ENCODE data around the gene SPTBN4.
"Not testable (repeated sequence)": the region's sequence is repeated elsewhere in the genome, so short reads cannot be mapped to it uniquely, and the experiment has no call there.

The SPTBN4 gene

GRCh38 chr19:40585982-40586422 lies 119.2 kb downstream of the SPTBN4 start:
- no peak for DNase-seq (ENCODE audit: low read depth, low spot score)

DNA sequence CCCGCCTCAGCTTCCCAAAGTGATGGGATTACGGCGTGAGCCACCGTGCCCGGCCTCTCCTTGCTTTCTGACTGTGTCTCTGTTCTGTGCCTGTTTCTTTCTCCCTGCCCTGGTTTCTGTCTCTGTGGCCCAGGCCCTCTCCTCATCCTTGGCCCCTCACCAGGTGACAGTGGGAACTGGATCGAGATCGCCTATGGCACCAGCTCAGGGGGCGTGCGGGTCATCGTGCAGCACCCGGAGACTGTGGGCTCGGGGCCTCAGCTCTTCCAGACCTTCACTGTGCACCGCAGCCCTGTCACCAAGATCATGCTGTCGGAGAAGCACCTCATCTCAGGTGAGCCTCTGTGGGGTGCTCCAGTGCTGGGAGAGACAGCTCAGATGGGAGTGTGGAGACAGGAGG lies 119.8 kb downstream of the SPTBN4 start:
- DNase-seq (ENCODE audit: low read depth, low spot score) = no peak

- DNase-seq (ENCODE audit: low read depth, low spot score) = no peak
These were observed 121.5 kb downstream of the SPTBN4 start for GRCh38 chr19:40588110-40588854.

- DNase-seq (ENCODE audit: low read depth, low spot score) = no peak
These were observed 122.2 kb downstream of the SPTBN4 start for GRCh38 chr19:40588926-40589569.

DNA sequence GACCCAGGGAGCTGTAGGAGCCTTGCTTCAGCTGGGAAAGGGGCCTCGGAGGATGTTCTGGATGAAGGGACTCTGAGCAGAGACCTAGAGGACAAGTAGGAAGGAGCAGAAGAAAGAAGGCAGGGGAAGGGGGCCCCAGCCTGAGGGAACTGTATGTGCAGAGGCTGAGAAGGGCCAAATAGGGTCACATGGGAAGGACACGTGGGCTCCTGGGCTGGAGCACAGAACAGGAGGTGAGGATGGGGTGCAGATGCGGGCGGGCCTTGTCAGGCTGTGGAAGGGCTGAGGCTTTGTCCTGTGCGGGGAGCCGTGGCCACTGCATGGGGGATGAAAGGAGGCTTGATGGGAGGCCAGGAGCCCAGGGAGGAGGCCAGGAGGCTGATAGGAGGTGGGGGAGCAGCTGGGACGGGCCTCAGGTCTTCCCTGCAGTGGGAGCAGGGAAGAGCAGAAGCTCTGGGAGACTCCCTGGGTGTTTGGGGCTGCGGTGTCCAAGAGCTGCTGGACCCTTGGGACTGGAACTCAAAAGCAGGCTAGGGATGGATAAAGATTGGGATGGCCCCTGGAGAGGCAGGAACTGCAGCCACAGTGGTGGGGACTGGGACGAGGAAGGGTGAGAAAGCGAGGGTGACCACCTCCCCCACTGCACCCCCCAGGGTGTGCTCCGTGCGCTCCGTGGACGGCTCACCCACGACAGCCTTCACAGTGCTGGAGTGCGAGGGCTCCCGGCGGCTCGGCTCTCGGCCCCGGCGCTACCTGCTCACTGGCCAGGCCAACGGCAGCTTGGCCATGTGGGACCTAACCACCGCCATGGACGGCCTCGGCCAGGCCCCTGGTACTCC lies 123.0 kb downstream of the SPTBN4 start:
- DNase-seq (ENCODE audit: low read depth, low spot score) = no peak

DNA sequence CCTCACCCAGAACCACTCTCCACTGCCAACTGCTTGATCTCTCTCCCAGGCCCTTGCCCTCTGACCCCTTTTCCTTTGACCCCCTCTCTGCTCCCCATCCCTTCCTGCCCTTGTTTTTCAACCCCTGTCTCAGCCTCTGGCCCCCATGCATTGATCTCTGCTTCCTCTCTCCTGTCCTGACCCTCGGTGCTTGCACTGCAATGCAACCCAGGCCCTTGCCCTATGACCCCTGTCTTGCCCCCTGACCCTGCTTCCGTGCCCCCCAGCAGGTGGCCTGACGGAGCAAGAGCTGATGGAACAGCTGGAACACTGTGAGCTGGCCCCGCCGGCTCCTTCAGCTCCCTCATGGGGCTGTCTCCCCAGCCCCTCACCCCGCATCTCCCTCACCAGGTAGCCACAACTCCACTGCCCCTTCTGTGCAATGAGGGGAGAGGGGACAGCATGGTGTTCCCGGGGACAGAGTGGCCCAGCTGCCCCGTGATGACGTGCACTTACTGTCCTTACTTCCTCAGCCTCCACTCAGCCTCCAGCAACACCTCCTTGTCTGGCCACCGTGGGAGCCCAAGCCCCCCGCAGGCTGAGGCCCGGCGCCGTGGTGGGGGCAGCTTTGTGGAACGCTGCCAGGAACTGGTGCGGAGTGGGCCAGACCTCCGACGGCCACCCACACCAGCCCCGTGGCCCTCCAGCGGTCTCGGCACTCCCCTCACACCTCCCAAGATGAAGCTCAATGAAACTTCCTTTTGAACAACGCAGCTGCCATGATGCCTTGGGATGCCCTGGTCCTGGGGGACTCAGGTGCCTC lies 123.9 kb downstream of the SPTBN4 start:
- no peak for DNase-seq (ENCODE audit: low read depth, low spot score)

DNA sequence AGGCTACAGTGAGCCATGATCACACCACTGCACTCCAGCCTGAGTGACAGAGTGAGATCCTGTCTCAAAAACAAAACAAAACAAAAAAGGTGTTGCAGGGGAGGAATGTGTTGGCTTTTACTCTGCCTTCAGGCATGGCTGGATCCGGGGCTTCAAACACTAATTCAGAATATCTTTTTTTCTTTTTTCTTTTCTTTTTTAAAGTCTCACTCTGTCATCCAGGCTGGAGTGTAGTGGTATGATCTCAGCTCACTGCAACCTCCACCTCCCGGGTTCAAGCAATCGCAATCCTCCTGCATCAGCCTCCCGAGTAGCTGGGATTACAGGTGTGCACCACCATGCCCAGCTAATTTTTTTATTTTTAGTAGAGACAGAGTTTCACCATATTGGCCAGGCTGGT lies 124.9 kb downstream of the SPTBN4 start:
- DNase-seq (ENCODE audit: low read depth, low spot score) = not testable (repeated sequence)

DNA sequence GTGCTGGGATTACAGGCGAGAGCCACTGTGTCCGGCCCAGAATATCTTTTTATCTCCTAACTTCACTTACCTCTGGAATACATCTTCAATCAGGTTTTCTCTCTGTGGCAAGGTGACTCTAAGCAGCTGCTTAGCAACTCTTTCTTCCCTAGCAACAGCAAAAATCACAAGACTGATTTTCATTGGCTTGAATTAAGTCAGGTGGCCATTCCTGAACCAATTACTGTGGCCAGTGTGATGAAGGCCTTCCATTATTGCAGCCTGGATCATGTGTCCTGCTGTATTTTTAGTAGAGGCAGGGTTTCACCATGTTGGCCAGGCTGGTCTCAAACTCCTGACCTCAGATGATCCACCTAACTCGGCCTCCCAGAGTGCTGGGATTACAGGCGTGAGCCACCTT lies 125.4 kb downstream of the SPTBN4 start:
- no peak for DNase-seq (ENCODE audit: low read depth, low spot score)

DNA sequence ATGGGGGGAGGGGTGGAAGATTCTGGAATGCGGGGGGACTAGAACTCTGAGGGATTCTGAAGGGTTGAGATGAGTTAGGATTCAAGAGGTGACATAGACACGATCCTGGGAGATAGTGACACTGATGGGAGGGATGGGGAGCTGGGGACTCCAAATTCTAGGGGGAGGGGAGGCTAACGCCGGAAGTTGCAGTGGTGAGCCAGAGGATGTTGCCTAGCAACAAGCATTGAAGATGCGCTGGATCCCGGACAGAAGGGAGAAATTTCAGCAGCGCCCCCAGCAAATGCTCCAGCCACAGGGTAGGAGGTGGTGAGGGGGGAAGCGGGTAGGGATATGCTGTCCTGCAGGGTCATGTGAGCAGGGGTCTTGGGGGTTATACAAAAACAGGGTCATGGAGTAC lies 127.5 kb downstream of the SPTBN4 start:
- DNase-seq (ENCODE audit: low read depth, low spot score) = no peak

DNA sequence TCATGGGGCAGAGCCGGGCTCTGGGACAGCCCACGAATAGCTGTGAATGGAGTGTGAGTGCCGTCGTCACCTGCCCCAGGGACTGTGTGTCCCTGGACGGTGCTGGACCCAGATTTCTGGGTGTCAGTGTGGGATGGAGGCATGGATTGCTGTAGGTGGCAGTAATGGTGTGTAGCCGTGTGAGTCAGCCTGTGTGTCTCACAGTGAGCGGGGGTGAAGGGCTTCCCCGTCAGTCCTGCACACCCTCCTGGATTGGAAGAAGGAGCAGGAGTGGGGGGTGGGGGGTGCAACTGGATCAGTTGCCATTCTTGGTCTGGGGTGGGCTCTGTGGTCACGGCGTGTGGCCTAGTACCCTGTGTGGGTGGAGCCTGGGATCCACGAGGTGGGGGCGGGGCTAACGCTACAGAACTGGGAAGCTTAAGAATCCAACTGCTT lies 127.9 kb downstream of the SPTBN4 start:
- no peak for DNase-seq (ENCODE audit: low read depth, low spot score)

- no peak for DNase-seq (ENCODE audit: low read depth, low spot score)
These were observed 130.0 kb downstream of the SPTBN4 start for GRCh38 chr19:40596608-40597328.

- DNase-seq (ENCODE audit: low read depth, low spot score) = no peak
These were observed 130.6 kb downstream of the SPTBN4 start for GRCh38 chr19:40597329-40597838.

DNA sequence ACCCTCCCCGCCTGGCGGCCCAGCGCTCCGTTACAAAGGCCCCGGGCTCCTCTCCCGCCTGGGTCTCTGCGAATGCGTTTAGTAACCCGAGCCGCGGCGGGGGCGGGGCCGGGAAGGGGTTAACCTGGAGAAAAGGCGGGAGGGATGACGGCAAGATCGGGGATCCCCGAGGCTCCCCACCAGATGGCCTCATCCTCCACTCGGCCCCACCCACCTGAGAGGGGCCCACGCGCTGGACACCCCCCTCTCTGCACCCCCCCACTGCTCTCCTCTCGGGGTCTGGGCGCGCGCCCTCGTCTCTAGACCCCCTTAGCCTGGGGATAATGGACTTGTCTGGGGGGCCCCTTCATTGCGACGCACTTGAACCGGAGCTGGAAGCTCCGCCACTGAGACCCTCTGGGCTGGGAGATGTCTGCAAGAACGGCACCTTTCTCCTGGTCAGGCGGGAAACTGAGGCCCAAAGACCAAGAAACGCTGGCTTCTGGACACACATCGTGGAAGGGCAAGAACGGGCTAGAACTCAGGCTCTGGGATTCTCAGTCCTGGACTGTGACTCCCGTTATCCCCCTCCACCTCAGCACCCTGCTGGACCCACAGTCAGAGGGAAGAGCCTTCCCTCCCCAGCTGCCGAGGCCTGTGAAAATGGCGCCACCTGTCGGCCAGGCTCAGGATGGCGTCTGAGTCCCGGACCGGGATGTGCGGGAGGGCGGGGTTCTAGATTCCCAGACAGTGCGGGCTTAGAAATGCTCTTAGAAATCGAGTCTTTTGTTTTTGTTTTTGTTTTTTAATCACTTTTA lies 131.5 kb downstream of the SPTBN4 start:
- peak; percentile 81 for DNase-seq (ENCODE audit: low read depth, low spot score)

GRCh38 chr19:40598918-40599307 lies 132.1 kb downstream of the SPTBN4 start:
- no peak for DNase-seq (ENCODE audit: low read depth, low spot score)

GRCh38 chr19:40599331-40599901 lies 132.6 kb downstream of the SPTBN4 start:
- no peak for DNase-seq (ENCODE audit: low read depth, low spot score)

GRCh38 chr19:40599902-40600569 lies 133.2 kb downstream of the SPTBN4 start:
- DNase-seq (ENCODE audit: low read depth, low spot score) = no peak

DNA sequence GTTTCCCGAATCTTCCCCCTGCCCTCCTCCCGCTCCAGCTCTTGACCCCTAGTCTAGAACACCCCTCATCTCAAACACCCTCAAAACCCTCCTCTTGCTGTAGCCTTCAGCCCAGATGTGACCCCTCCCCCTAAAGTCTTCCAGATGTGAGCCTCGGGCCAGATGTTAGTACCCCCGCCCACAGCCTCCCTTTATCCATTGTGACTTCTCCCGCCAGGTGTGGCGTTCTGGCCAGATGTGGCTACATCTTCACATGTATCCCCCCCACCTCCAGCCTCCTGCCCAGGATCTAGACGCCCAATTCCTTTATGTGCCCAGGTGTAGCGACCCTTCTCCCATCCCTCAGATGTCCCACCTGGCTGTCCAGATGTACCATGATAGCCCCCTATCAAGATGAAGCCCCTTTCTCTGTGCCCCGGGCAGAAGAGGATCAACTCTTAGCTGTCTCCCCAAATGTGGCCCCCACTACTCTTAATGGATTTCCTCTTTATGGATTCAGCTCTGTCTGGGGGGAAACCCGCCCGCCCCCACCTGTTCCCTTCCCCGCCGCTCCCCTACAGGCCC lies 133.9 kb downstream of the SPTBN4 start:
- DNase-seq (ENCODE audit: low read depth, low spot score) = no peak

DNA sequence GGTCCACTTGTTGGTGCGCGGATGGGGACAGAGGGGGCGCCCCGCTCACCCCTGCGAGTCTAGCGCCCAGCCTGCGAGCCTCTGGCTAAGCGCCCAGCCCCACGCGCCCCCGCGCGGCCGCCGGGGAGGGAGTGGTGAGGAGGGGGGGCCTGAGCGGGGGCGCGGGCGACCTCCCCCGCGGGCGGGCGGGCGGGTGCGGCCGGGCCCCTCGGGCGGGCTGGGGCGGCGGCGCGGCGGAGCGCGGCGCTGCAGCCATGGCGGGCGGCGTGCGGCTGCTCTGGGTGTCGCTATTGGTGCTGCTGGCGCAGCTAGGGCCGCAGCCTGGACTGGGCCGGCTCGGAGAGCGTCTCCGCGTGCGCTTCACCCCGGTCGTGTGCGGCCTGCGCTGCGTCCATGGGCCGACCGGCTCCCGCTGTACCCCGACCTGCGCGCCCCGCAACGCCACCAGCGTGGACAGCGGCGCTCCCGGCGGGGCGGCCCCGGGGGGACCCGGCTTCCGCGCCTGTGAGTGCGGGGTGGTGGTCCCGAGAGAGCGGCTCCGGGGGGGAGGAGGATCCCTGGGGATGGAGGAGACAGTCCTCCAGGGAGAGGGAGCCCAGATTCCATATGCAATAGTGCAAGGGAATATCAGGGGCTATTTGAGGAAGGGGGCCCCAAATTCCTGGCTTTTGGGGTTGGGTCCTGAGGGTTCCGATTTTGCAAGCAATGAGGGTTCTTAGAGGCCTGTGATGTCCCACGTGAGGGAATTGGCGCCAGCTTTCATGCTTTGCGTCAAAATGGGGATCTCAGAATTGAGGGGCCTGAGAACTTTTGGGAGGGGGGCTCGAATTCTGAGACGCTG lies 134.6 kb downstream of the SPTBN4 start, which contains the start of gene LTBP4:
Gene LTBP4, plus strand, starts transcription at position 236 of the 841 bp plus-strand sequence. Its CDS starts 19 bp downstream, at position 255.
- DNase-seq (ENCODE audit: low read depth, low spot score) = no peak
